ENCODE measurements around the gene RPS4Y1. TPM values are rescaled to one million over a fixed set of nuclear protein-coding genes. Genes with fewer than 3 reads are reported as not detected.

RPS4Y1 gene
- total RNA-seq, 1 experiment from 2014 or later = not detected

GRCh38 chrY:2857068-2857467 is 15.7 kb downstream of the RPS4Y1 start:
- DNase-seq = no peak
- ChIA-PET CTCF (no interaction called here), POLR2A (ENCODE audit: unreplicated experiment) (no interaction called here)
- H3K4me1 ChIP-seq (replicated peaks; ENCODE audit: insufficient read depth) = no peaks in the 10 kb centered on the region
- H3K27ac ChIP-seq = no peak overlapping the region
- no peak overlapping the region for H2AFZ ChIP-seq
- no peaks in the 10 kb centered on the region for H3K27me3 ChIP-seq (ENCODE audit: insufficient read depth, low read depth)
- intact Hi-C loops (cut with micrococcal nuclease; ENCODE audit: unreplicated experiment) = no loop called here
- H3K4me2 ChIP-seq = no peak overlapping the region
- TF ChIP-seq CTCF (conservative IDR thresholded peaks at IDR 0.05) = no peak
- TF ChIP-seq EZH2 (IDR thresholded peaks at IDR 0.05; ENCODE audit: low read depth) = no peak
- H3K9me2 ChIP-seq (ENCODE audit: insufficient read depth) = no peaks in the 10 kb centered on the region
- no peaks in the 10 kb centered on the region for H3F3A ChIP-seq (ENCODE audit: insufficient read depth, low read depth)
- no peak overlapping the region for H3K4me3 ChIP-seq
- H3K79me2 ChIP-seq (ENCODE audit: low read depth) = no peaks in the 10 kb centered on the region
- H3K9me3 ChIP-seq (ENCODE audit: insufficient read depth, low read depth) = no peaks in the 10 kb centered on the region
- no TSS peak for BruUV-seq (replicated peaks)
- no peaks in the 10 kb centered on the region for H3K36me3 ChIP-seq (ENCODE audit: low read depth)
- no peaks in the 10 kb centered on the region for H4K20me1 ChIP-seq (ENCODE audit: insufficient read depth)

GRCh38 chrY:2857686-2858085 is 16.3 kb downstream of the RPS4Y1 start:
- no peaks in the 10 kb centered on the region for H3K36me3 ChIP-seq (ENCODE audit: low read depth)
- no peak overlapping the region for H3K4me2 ChIP-seq
- no peaks in the 10 kb centered on the region for H3K9me2 ChIP-seq (ENCODE audit: insufficient read depth)
- ChIA-PET CTCF (no interaction called here), POLR2A (ENCODE audit: unreplicated experiment) (no interaction called here)
- DNase-seq = no peak
- H3F3A ChIP-seq (ENCODE audit: insufficient read depth, low read depth) = no peaks in the 10 kb centered on the region
- no peak overlapping the region for H2AFZ ChIP-seq
- intact Hi-C loops (cut with micrococcal nuclease; ENCODE audit: unreplicated experiment) = no loop called here
- H3K4me3 ChIP-seq = no peak overlapping the region
- H3K27ac ChIP-seq = no peak overlapping the region
- H4K20me1 ChIP-seq (ENCODE audit: insufficient read depth) = no peaks in the 10 kb centered on the region
- no peak for TF ChIP-seq CTCF (conservative IDR thresholded peaks at IDR 0.05)
- TF ChIP-seq EZH2 (IDR thresholded peaks at IDR 0.05; ENCODE audit: low read depth) = no peak
- no peaks in the 10 kb centered on the region for H3K4me1 ChIP-seq (replicated peaks; ENCODE audit: insufficient read depth)
- no TSS peak for BruUV-seq (replicated peaks)
- no peaks in the 10 kb centered on the region for H3K9me3 ChIP-seq (ENCODE audit: insufficient read depth, low read depth)
- H3K27me3 ChIP-seq (ENCODE audit: insufficient read depth, low read depth) = no peaks in the 10 kb centered on the region
- no peaks in the 10 kb centered on the region for H3K79me2 ChIP-seq (ENCODE audit: low read depth)

GRCh38 chrY:2859782-2860181 is 18.4 kb downstream of the RPS4Y1 start:
- Histone ChIP-seq H3F3A (ENCODE audit: insufficient read depth, low read depth) (no peaks in the 10 kb centered on the region), H3K9me3 (ENCODE audit: insufficient read depth, low read depth) (no peaks in the 10 kb centered on the region), H3K27ac (no peak overlapping the region), H3K4me3 (no peak overlapping the region), H3K27me3 (ENCODE audit: insufficient read depth, low read depth) (no peaks in the 10 kb centered on the region), H3K9me2 (ENCODE audit: insufficient read depth) (no peaks in the 10 kb centered on the region), H3K4me2 (no peak overlapping the region), H3K36me3 (ENCODE audit: low read depth) (no peaks in the 10 kb centered on the region), H2AFZ (no peak overlapping the region), H4K20me1 (ENCODE audit: insufficient read depth) (no peaks in the 10 kb centered on the region), H3K79me2 (ENCODE audit: low read depth) (no peaks in the 10 kb centered on the region), H3K4me1 (replicated peaks; ENCODE audit: insufficient read depth) (no peaks in the 10 kb centered on the region)
- ChIA-PET CTCF (no interaction called here), POLR2A (ENCODE audit: unreplicated experiment) (no interaction called here)
- DNase-seq = no peak
- TF ChIP-seq CTCF (conservative IDR thresholded peaks at IDR 0.05) (no peak), EZH2 (IDR thresholded peaks at IDR 0.05; ENCODE audit: low read depth) (no peak)
- BruUV-seq (replicated peaks) = no TSS peak
- intact Hi-C loops (cut with micrococcal nuclease; ENCODE audit: unreplicated experiment) = no loop called here
